HepG2 (cell line): ENCODE data around the gene TUBA1C. TPM values are rescaled to one million over a fixed set of nuclear protein-coding genes. Genes with fewer than 3 reads are reported as not detected.

Source experiments
- AHDC1 ChIP-seq: sonication (generic); formaldehyde crosslinking; IDR thresholded peaks from 2 replicates; pipeline ENCODE4 v1.5.1; 2020; ENCODE audit warnings: mild to moderate bottlenecking, missing genetic modification reagents, borderline replicate concordance
- ATF6 ChIP-seq: sonication (generic); formaldehyde crosslinking; conservative IDR thresholded peaks from 2 replicates; pipeline ENCODE4 v1.4.0; 2020; ENCODE audit warnings: missing genetic modification reagents
- ERF ChIP-seq: IDR thresholded peaks from 2 replicates; pipeline ENCODE4 v1.6.1; 2018; ENCODE audit warnings: missing biosample characterization, missing genetic modification reagents
- ETV5 ChIP-seq: IDR thresholded peaks from 2 replicates; pipeline ENCODE4 v1.6.1; 2018; ENCODE audit warnings: missing biosample characterization, missing genetic modification reagents, inconsistent platforms, borderline replicate concordance
- FOXO1 ChIP-seq: sonication (generic); formaldehyde crosslinking; IDR thresholded peaks from 2 replicates; pipeline ENCODE4 v1.4.0; 2020; ENCODE audit warnings: missing genetic modification reagents
- HNRNPL ChIP-seq: fragments of 200-400 bp; formaldehyde crosslinking; IDR thresholded peaks from 2 replicates; pipeline ENCODE4 v1.6.1; 2017; ENCODE audit warnings: mild to moderate bottlenecking, low read depth, low read length
- NFKB2 ChIP-seq: sonication (generic); formaldehyde crosslinking; IDR thresholded peaks from 2 replicates; pipeline ENCODE4 v1.4.0; 2020; ENCODE audit warnings: missing genetic modification reagents, borderline replicate concordance
- POLR2G ChIP-seq: fragments of 200-400 bp; formaldehyde crosslinking; IDR thresholded peaks from 2 replicates; pipeline ENCODE4 v1.6.1; 2018; ENCODE audit warnings: mild to moderate bottlenecking, low read depth, low read length, moderate library complexity
- SMAD3 ChIP-seq: sonication (generic); formaldehyde crosslinking; IDR thresholded peaks from 2 replicates; pipeline ENCODE4 v1.4.0; 2020; ENCODE audit warnings: missing genetic modification reagents
- THAP9 ChIP-seq: sonication (generic); formaldehyde crosslinking; IDR thresholded peaks from 2 replicates; pipeline ENCODE4; 2020; ENCODE audit warnings: missing genetic modification reagents, mild to moderate bottlenecking, borderline replicate concordance
- ZBTB43 ChIP-seq: sonication (generic); formaldehyde crosslinking; conservative IDR thresholded peaks from 2 replicates; pipeline ENCODE4 v1.4.0; 2020; ENCODE audit warnings: missing genetic modification reagents
- ZNF691 ChIP-seq: sonication (generic); formaldehyde crosslinking; IDR thresholded peaks from 2 replicates; pipeline ENCODE4 v1.4.0; 2020; ENCODE audit warnings: missing genetic modification reagents, low read depth, mild to moderate bottlenecking, borderline replicate concordance
- ZNF816 ChIP-seq: sonication (generic); formaldehyde crosslinking; IDR thresholded peaks from 2 replicates; pipeline ENCODE4 v1.8.0; 2022; ENCODE audit warnings: missing genetic modification reagents, mild to moderate bottlenecking, borderline replicate concordance
- polyA plus RNA-seq, 8 experiments: library from polyadenylated mRNA; depleted of rRNA in 3 of 8; stranded (reverse) in 7 of 8; unstranded in 1 of 8; fragments of >200 nt; fragmentation: Illumina TruSeq in 4 of 8; extraction: Trizol in 4 of 8; gene quantifications; 2 replicates each; pipeline versions ENCODE4 v1.2.1 to v1.2.3, GENCODE V29; 2011 to 2016; ENCODE audit warnings: low read depth in 4 of 8, missing spikeins in 1 of 8, mixed read lengths in 1 of 8; ENCODE audit not compliant: insufficient read depth in 1 of 8
- total RNA-seq, 5 experiments: library from RNA; depleted of rRNA; stranded (reverse); fragments of >200 nt; fragmentation: Illumina TruSeq; extraction: Trizol; gene quantifications; 2 replicates each; pipeline ENCODE4 v1.2.3, GENCODE V29; 2016; ENCODE audit warnings: low read depth in 1 of 5

TUBA1C gene
- total and polyA plus RNA-seq, 2 of the 13 experiments (the other 11 are each of a cell fraction or from before 2014, with no cell fraction given): 693 to 1,075 TPM

- no peak for TF ChIP-seq AHDC1
- no peak for TF ChIP-seq ATF6 (CRISPR knock-in tag)
- 0 out of 2 replicates have a peak, but pooled peaks have one; percentile 45 for TF ChIP-seq ZNF816 (CRISPR knock-in tag)
- TF ChIP-seq HNRNPL: 0 out of 2 replicates have a peak, but pooled peaks have one; percentile 50
- TF ChIP-seq NFKB2 (CRISPR knock-in tag): peak; percentile 27; the same call in 1 of the 2 replicates
- peak; percentile 38; the same call in 1 of the 2 replicates for TF ChIP-seq SMAD3
- TF ChIP-seq THAP9 (CRISPR knock-in tag): peak; percentile 33; the same call in 1 of the 2 replicates
- TF ChIP-seq FOXO1: no peak
- TF ChIP-seq ZNF691: peak; percentile 52; the same call in 1 of the 2 replicates
- peak; percentile 91 for TF ChIP-seq POLR2G
- TF ChIP-seq ETV5 (CRISPR knock-in tag): 0 out of 2 replicates have a peak, but pooled peaks have one; percentile 4
- peak; percentile 36; the same call in 1 of the 2 replicates for TF ChIP-seq ERF (CRISPR knock-in tag)
- no peak; the same call in 1 of the 2 replicates for TF ChIP-seq ZBTB43 (CRISPR knock-in tag)
Observed at GRCh38 chr12:49322708-49323523, 58.0 kb downstream of the TUBA1C start, which contains the start of gene TROAP (continued).
